Keratinocyte (primary cell): ENCODE measurements around the gene ARHGAP18. TPM values are rescaled to one million over a fixed set of nuclear protein-coding genes. Genes with fewer than 3 reads are reported as not detected.

Experiments used
- DNase-seq: peaks from one replicate; pipeline ENCODE4 v3.0.0-alpha.2; 2011; ENCODE audit warnings: low read depth, missing footprints, low spot score
- FAIRE-seq: peaks from 2 replicates; lab custom pipeline; 2011; peaks lifted over from hg19 to GRCh38; lab: Jason Lieb, UNC
- H2AFZ ChIP-seq: 2 replicates; pipeline ENCODE4 v1.6.0; 2012; ENCODE audit warnings: low read length, control low read depth, inconsistent platforms; ENCODE audit not compliant: control insufficient read depth
- H3K27ac ChIP-seq: 2 replicates; pipeline ENCODE4 v1.5.1; 2011; ENCODE audit warnings: low read length; ENCODE audit not compliant: control insufficient read depth, insufficient read depth
- H3K27me3 ChIP-seq: 3 replicates; pipeline ENCODE4 v1.6.0; 2011; ENCODE audit warnings: low read length; ENCODE audit not compliant: control insufficient read depth, insufficient read depth; ENCODE audit errors: extremely low read depth
- H3K36me3 ChIP-seq, 2 experiments: 2 replicates in 1 of 2; 3 replicates in 1 of 2; pipeline ENCODE4 v1.5.1; 2011; ENCODE audit warnings: low read length in 2 of 2, mild to moderate bottlenecking in 1 of 2; ENCODE audit not compliant: control insufficient read depth in 2 of 2, insufficient read depth in 2 of 2; ENCODE audit errors: extremely low read depth in 1 of 2
- H3K4me1 ChIP-seq: 3 replicates; pipeline ENCODE4 v1.5.1; 2011; ENCODE audit warnings: low read length; ENCODE audit not compliant: control insufficient read depth, insufficient read depth; ENCODE audit errors: extremely low read depth
- H3K4me2 ChIP-seq: 3 replicates; pipeline ENCODE4 v1.6.0; 2011; ENCODE audit warnings: low read depth, low read length; ENCODE audit not compliant: control insufficient read depth, insufficient read depth; ENCODE audit errors: extremely low read depth
- H3K4me3 ChIP-seq, 3 experiments: fragments of 200-600 bp in 1 of 3; sonication (generic) in 1 of 3; 2 replicates in 2 of 3; 3 replicates in 1 of 3; pipeline ENCODE4 v1.5.1; 2011 to 2016; ENCODE audit warnings: low read length in 3 of 3, mild to moderate bottlenecking in 3 of 3, control low read depth in 2 of 3, inconsistent platforms in 1 of 3, low read depth in 1 of 3, mixed read lengths in 1 of 3, mixed run types in 1 of 3, moderate library complexity in 1 of 3; ENCODE audit not compliant: control insufficient read depth in 2 of 3, insufficient read depth in 2 of 3; ENCODE audit errors: extremely low read depth in 1 of 3
- H3K79me2 ChIP-seq: 2 replicates; pipeline ENCODE4 v1.6.0; 2012; ENCODE audit warnings: low read length; ENCODE audit not compliant: control insufficient read depth, insufficient read depth
- H3K9ac ChIP-seq: 3 replicates; pipeline ENCODE4 v1.6.0; 2011; ENCODE audit warnings: low read length; ENCODE audit not compliant: control insufficient read depth, insufficient read depth; ENCODE audit errors: extremely low read depth
- H3K9me1 ChIP-seq: 3 replicates; pipeline ENCODE4 v1.6.0; 2011; ENCODE audit warnings: low read length; ENCODE audit not compliant: control insufficient read depth, insufficient read depth; ENCODE audit errors: extremely low read depth
- H3K9me3 ChIP-seq: 2 replicates; pipeline ENCODE4 v1.5.1; 2012; ENCODE audit warnings: low read depth, low read length; ENCODE audit not compliant: control insufficient read depth
- H4K20me1 ChIP-seq: 3 replicates; pipeline ENCODE4 v1.6.0; 2011; ENCODE audit warnings: low read length; ENCODE audit not compliant: control insufficient read depth, insufficient read depth; ENCODE audit errors: extremely low read depth
- EZH2 ChIP-seq: IDR thresholded peaks from one replicate; pipeline ENCODE4 v1.6.1; 2012; ENCODE audit warnings: inconsistent platforms, mild to moderate bottlenecking, low read length, moderate library complexity
- dilution Hi-C: fragments of 300-500 bp; cut with MboI; formaldehyde crosslinking; loops from one replicate; pipeline ENCODE4 v1.7.0; 2020; ENCODE audit warnings: low sequenced_read_pairs; ENCODE audit not compliant: extremely low pct_ligation_motif_present
- polyA plus RNA-seq, 5 experiments: library from polyadenylated mRNA; depleted of rRNA in 3 of 5; stranded (reverse) in 3 of 5; stranded (forward) in 1 of 5; unstranded in 1 of 5; fragments of >200 nt; gene quantifications; 1 replicate in 1 of 5; 2 replicates in 3 of 5; 3 replicates in 1 of 5; pipeline versions ENCODE4 v1.2.1 to v1.2.3, GENCODE V29; 2011 to 2012; ENCODE audit warnings: missing spikeins in 2 of 5, low read depth in 1 of 5, low replicate concordance in 1 of 5
- TF ChIP-seq, protein P1 (sequence below), 3 experiments: IDR thresholded peaks in 1 of 3; conservative IDR thresholded peaks in 1 of 3; optimal IDR thresholded peaks in 1 of 3; 2 replicates in 2 of 3; 3 replicates in 1 of 3; pipeline versions ENCODE3 to v1.5.1; 2011; ENCODE audit warnings: low read length in 3 of 3, mild to moderate bottlenecking in 3 of 3, moderate library complexity in 2 of 3, control low read depth in 1 of 3, inconsistent platforms in 1 of 3; ENCODE audit not compliant: insufficient read depth in 2 of 3; ENCODE audit errors: extremely low read depth in 1 of 3

ARHGAP18 gene
- polyA plus RNA-seq, 1 donor (not counting 4 experiments of a cell fraction or from before 2014, with no cell fraction given): 17.7 TPM

- no peaks in the 10 kb centered on the region for H3K36me3 ChIP-seq
- H3K9ac ChIP-seq: no peak overlapping the region
- TF ChIP-seq, protein P1, sequence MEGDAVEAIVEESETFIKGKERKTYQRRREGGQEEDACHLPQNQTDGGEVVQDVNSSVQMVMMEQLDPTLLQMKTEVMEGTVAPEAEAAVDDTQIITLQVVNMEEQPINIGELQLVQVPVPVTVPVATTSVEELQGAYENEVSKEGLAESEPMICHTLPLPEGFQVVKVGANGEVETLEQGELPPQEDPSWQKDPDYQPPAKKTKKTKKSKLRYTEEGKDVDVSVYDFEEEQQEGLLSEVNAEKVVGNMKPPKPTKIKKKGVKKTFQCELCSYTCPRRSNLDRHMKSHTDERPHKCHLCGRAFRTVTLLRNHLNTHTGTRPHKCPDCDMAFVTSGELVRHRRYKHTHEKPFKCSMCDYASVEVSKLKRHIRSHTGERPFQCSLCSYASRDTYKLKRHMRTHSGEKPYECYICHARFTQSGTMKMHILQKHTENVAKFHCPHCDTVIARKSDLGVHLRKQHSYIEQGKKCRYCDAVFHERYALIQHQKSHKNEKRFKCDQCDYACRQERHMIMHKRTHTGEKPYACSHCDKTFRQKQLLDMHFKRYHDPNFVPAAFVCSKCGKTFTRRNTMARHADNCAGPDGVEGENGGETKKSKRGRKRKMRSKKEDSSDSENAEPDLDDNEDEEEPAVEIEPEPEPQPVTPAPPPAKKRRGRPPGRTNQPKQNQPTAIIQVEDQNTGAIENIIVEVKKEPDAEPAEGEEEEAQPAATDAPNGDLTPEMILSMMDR (optimal IDR thresholded peaks at IDR 0.05 in 1 of 3, IDR thresholded peaks at IDR 0.05 in 1 of 3, conservative IDR thresholded peaks at IDR 0.05 in 1 of 3; ENCODE audit: extremely low read depth in 1 of 3, insufficient read depth in 2 of 3, low read length in 3 of 3): no peak
- no peak for TF ChIP-seq EZH2
- no peaks in the 10 kb centered on the region for H3K79me2 ChIP-seq
- no peak for FAIRE-seq
- DNase-seq: no peak
- dilution Hi-C loops: no loop called here
- H3K27ac ChIP-seq: no peak overlapping the region
- H4K20me1 ChIP-seq: no peaks in the 10 kb centered on the region
- no peaks in the 10 kb centered on the region for H3K4me1 ChIP-seq
- H3K4me3 ChIP-seq: no peak overlapping the region
- no peak overlapping the region for H3K4me2 ChIP-seq
- no peaks in the 10 kb centered on the region for H3K27me3 ChIP-seq
- H3K9me3 ChIP-seq: no peaks in the 10 kb centered on the region
- H3K9me1 ChIP-seq: no peaks in the 10 kb centered on the region
- no peak overlapping the region for H2AFZ ChIP-seq
These were observed 142.0 kb downstream of the ARHGAP18 start for GRCh38 chr6:129568015-129568414.

GRCh38 chr6:129567374-129567773, 142.6 kb downstream of the ARHGAP18 start:
- Histone ChIP-seq H3K9ac (no peak overlapping the region), H3K79me2 (no peaks in the 10 kb centered on the region), H3K27ac (no peak overlapping the region), H3K4me2 (no peak overlapping the region), H2AFZ (no peak overlapping the region), H3K4me3 (no peak overlapping the region), H3K36me3 (no peaks in the 10 kb centered on the region), H3K9me3 (no peaks in the 10 kb centered on the region), H3K9me1 (no peaks in the 10 kb centered on the region), H3K4me1 (no peaks in the 10 kb centered on the region), H3K27me3 (no peaks in the 10 kb centered on the region), H4K20me1 (no peaks in the 10 kb centered on the region)
- TF ChIP-seq EZH2: no peak
- TF ChIP-seq, protein P1 (optimal IDR thresholded peaks at IDR 0.05 in 1 of 3, IDR thresholded peaks at IDR 0.05 in 1 of 3, conservative IDR thresholded peaks at IDR 0.05 in 1 of 3; ENCODE audit: extremely low read depth in 1 of 3, insufficient read depth in 2 of 3, low read length in 3 of 3): peak in 2 of 3 experiments; percentile 44 to 49
- dilution Hi-C loops: no loop called here
- FAIRE-seq: no peak
- DNase-seq: no peak
